Astrocyte (in vitro differentiated cells and primary cell): Measurements from ENCODE around the gene CDH13. TPM values are rescaled to one million over a fixed set of nuclear protein-coding genes. Genes with fewer than 3 reads are reported as not detected.

Experiments used
- DNase-seq: peaks from one replicate; pipeline ENCODE4 v3.0.0-alpha.2; 2010; ENCODE audit warnings: low read depth
- FAIRE-seq: peaks from 2 replicates; lab custom pipeline; 2011; peaks lifted over from hg19 to GRCh38; lab: Jason Lieb, UNC
- H2AFZ ChIP-seq: 2 replicates; pipeline ENCODE4 v1.6.0; 2012; ENCODE audit warnings: low read depth, low read length, inconsistent platforms
- H3K27ac ChIP-seq: 2 replicates; pipeline ENCODE4 v1.5.1; 2011; ENCODE audit warnings: low read depth, low read length, inconsistent platforms
- H3K27me3 ChIP-seq: 2 replicates; pipeline ENCODE4 v1.6.0; 2011; ENCODE audit warnings: low read length, inconsistent platforms; ENCODE audit not compliant: insufficient read depth
- H3K36me3 ChIP-seq: 2 replicates; pipeline ENCODE4 v1.5.1; 2011; ENCODE audit warnings: low read length, inconsistent platforms; ENCODE audit not compliant: insufficient read depth
- H3K4me1 ChIP-seq: 2 replicates; pipeline ENCODE4 v1.5.1; 2011; ENCODE audit warnings: low read length, inconsistent platforms; ENCODE audit not compliant: insufficient read depth
- H3K4me2 ChIP-seq: 2 replicates; pipeline ENCODE4 v1.6.0; 2012; ENCODE audit warnings: low read length, inconsistent platforms
- H3K4me3 ChIP-seq: 2 replicates; pipeline ENCODE4 v1.5.1; 2011; ENCODE audit warnings: low read depth, mild to moderate bottlenecking, low read length, inconsistent platforms; ENCODE audit not compliant: insufficient read depth
- H3K79me2 ChIP-seq: 2 replicates; pipeline ENCODE4 v1.6.0; 2012; ENCODE audit warnings: mild to moderate bottlenecking, low read length, inconsistent platforms; ENCODE audit not compliant: insufficient read depth
- H3K9ac ChIP-seq: 2 replicates; pipeline ENCODE4 v1.6.0; 2012; ENCODE audit warnings: mild to moderate bottlenecking, low read length, inconsistent platforms
- H3K9me3 ChIP-seq: 2 replicates; pipeline ENCODE4 v1.5.1; 2012; ENCODE audit warnings: low read depth, mild to moderate bottlenecking, low read length, inconsistent platforms; ENCODE audit not compliant: insufficient read depth
- H4K20me1 ChIP-seq: 2 replicates; pipeline ENCODE4 v1.6.0; 2012; ENCODE audit warnings: low read length, inconsistent platforms; ENCODE audit not compliant: insufficient read depth
- H3K27ac Mint-ChIP-seq: one replicate; pipeline ENCODE4 v1.8.0; 2021; ENCODE audit warnings: mild to moderate bottlenecking, mixed read lengths; ENCODE audit not compliant: unreplicated experiment
- H3K27me3 Mint-ChIP-seq: one replicate; pipeline ENCODE4 v1.8.0; 2021; ENCODE audit warnings: low read depth, mixed read lengths; ENCODE audit not compliant: unreplicated experiment
- H3K36me3 Mint-ChIP-seq: one replicate; pipeline ENCODE4 v1.8.0; 2021; ENCODE audit warnings: low read depth, mixed read lengths; ENCODE audit not compliant: unreplicated experiment
- H3K4me1 Mint-ChIP-seq: one replicate; pipeline ENCODE4 v1.8.0; 2021; ENCODE audit warnings: low read depth, mixed read lengths; ENCODE audit not compliant: unreplicated experiment
- H3K4me3 Mint-ChIP-seq: one replicate; pipeline ENCODE4 v1.8.0; 2021; ENCODE audit warnings: mild to moderate bottlenecking, moderate library complexity, mixed read lengths; ENCODE audit not compliant: unreplicated experiment
- H3K9me3 Mint-ChIP-seq: one replicate; pipeline ENCODE4 v1.8.0; 2021; ENCODE audit warnings: mild to moderate bottlenecking, mixed read lengths; ENCODE audit not compliant: unreplicated experiment
- CTCF ChIP-seq: IDR thresholded peaks from 2 replicates; pipeline ENCODE4 v1.5.1; 2011; ENCODE audit warnings: low read depth, mild to moderate bottlenecking, inconsistent platforms, low read length, moderate library complexity; ENCODE audit not compliant: insufficient read depth
- EZH2 ChIP-seq: IDR thresholded peaks from 2 replicates; pipeline ENCODE4 v1.6.1; 2012; ENCODE audit warnings: mild to moderate bottlenecking, low read length, inconsistent platforms; ENCODE audit not compliant: insufficient read depth
- total RNA-seq: library from RNA; stranded (reverse); gene quantifications from 2 replicates; pipeline ENCODE4 v1.2.1, GENCODE V29; 2021

CDH13 gene
- total RNA-seq, 1 donor from 2014 or later, result 41.7 TPM

GRCh38 chr16:82881516-82881915 is 254.7 kb downstream of the CDH13 start:
- H3K79me2 ChIP-seq, result peaks cover 5% of the 10 kb centered on the region
- Mint-ChIP-seq H3K9me3 (no peaks in the 10 kb centered on the region), H3K36me3 (no peaks in the 10 kb centered on the region), H3K4me3 (no peak overlapping the region), H3K4me1 (no peaks in the 10 kb centered on the region), H3K27ac (no peak overlapping the region), H3K27me3 (peaks cover 2% of the 10 kb centered on the region)
- no peak overlapping the region for H3K27ac ChIP-seq
- H3K9me3 ChIP-seq, result no peaks in the 10 kb centered on the region
- H3K4me1 ChIP-seq, result no peaks in the 10 kb centered on the region
- H4K20me1 ChIP-seq, result peaks cover 21% of the 10 kb centered on the region
- H3K4me2 ChIP-seq, result no peak overlapping the region
- DNase-seq, result no peak
- no peak overlapping the region for H3K9ac ChIP-seq
- H2AFZ ChIP-seq, result no peak overlapping the region
- no peak overlapping the region for H3K4me3 ChIP-seq
- FAIRE-seq, result no peak
- H3K36me3 ChIP-seq, result no peaks in the 10 kb centered on the region
- H3K27me3 ChIP-seq, result no peaks in the 10 kb centered on the region
- TF ChIP-seq EZH2 (no peak), CTCF (no peak)

DNA sequence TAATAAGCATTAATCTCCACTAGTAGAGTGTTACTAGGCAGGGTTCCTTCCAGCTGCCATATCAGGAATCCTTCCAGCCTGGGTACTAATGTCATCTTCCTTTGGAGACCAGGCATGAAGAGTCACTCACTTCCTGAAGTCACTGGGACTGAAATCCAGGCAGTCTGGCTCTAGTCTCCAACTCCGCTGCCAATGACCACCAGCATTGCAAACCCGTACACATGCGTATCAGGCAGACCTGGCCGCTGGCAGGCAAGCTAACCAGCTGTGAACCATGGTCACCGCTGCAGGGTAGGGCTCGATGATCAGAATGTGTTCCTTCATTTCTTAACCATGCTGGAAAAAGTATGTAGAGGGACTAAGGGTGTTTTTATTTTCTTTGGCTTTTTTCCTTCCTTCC is 255.5 kb downstream of the CDH13 start:
- TF ChIP-seq EZH2 (no peak), CTCF (no peak)
- Histone ChIP-seq H3K79me2 (peaks cover 5% of the 10 kb centered on the region), H3K27me3 (no peaks in the 10 kb centered on the region), H4K20me1 (peaks cover 17% of the 10 kb centered on the region), H3K4me3 (no peak overlapping the region), H3K4me1 (no peaks in the 10 kb centered on the region), H3K9me3 (no peaks in the 10 kb centered on the region), H3K9ac (no peak overlapping the region), H3K27ac (no peak overlapping the region), H3K36me3 (no peaks in the 10 kb centered on the region), H2AFZ (no peak overlapping the region), H3K4me2 (no peak overlapping the region)
- Mint-ChIP-seq H3K9me3 (no peaks in the 10 kb centered on the region), H3K4me1 (no peaks in the 10 kb centered on the region), H3K4me3 (no peak overlapping the region), H3K27me3 (peaks cover 2% of the 10 kb centered on the region), H3K36me3 (peaks cover under 1% of the 10 kb centered on the region), H3K27ac (no peak overlapping the region)
- DNase-seq, result no peak
- FAIRE-seq, result no peak

DNA sequence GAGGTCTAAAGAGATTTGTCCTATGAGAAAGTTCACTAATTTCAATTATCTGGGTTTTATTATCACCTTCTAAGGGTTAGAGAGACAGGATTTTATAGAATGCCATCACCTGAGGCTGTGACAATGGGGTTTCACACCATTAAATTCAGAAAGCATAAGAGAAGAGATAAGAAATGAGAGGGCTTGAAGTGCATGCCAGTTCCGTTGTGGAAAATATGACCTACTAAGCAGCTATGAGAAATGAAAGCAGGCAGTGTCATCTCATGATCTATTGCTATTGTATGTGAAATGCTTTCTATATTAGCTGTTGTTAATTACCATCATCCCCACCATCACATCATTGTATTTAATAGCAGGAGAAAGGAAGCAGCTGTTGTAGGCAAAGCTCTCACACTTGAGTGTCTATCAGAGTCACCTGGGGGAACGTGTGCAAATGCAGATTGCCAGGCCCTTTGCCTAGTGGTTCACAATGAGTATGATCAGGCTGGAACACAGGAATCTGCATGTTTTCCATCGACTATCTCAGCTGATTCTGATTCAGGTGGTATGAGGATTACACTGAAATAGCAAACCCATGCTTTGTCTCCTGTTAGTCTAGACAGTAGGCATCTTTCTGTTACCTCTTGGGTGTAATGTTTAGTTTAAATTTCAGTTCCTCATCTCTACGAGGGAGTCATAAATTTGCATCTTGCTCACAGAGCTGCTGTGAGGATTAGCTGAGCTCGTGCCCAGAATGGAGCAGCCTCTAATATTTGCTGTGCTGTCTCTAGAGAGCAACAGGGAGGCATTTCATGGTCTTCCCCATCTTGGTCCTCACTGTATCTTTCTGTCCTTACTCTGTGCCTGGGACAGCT is 256.4 kb downstream of the CDH13 start:
- H3K9ac ChIP-seq, result no peak overlapping the region
- Mint-ChIP-seq H3K36me3 (peaks cover 2% of the 10 kb centered on the region), H3K27me3 (peaks cover 2% of the 10 kb centered on the region), H3K27ac (no peak overlapping the region), H3K4me3 (no peak overlapping the region), H3K4me1 (no peaks in the 10 kb centered on the region), H3K9me3 (no peaks in the 10 kb centered on the region)
- H3K4me1 ChIP-seq, result no peaks in the 10 kb centered on the region
- no peak overlapping the region for H3K4me3 ChIP-seq
- peaks cover 5% of the 10 kb centered on the region for H3K79me2 ChIP-seq
- TF ChIP-seq EZH2 (no peak), CTCF (no peak)
- no peak for FAIRE-seq
- H2AFZ ChIP-seq, result no peak overlapping the region
- no peaks in the 10 kb centered on the region for H3K27me3 ChIP-seq
- no peaks in the 10 kb centered on the region for H3K9me3 ChIP-seq
- no peaks in the 10 kb centered on the region for H3K36me3 ChIP-seq
- no peak for DNase-seq
- peaks cover 18% of the 10 kb centered on the region for H4K20me1 ChIP-seq
- H3K27ac ChIP-seq, result no peak overlapping the region
- H3K4me2 ChIP-seq, result no peak overlapping the region
